Right lobe of liver (tissue), 6 donors: Measurements from ENCODE around the gene TMEM236. TPM values are rescaled to one million over a fixed set of nuclear protein-coding genes. Genes with fewer than 3 reads are reported as not detected.

Source experiments
- ATAC-seq, 4 donors: fragments of 200-7000 bp; cut with Tn5 transposase; one replicate each; pipeline ENCODE4 v1.9.1; 2020; ENCODE audit warnings: mild to moderate bottlenecking in 4 of 4, moderate library complexity in 4 of 4
- DNase-seq, 3 donors: peaks; one replicate each; pipeline ENCODE4 v3.0.0-alpha.2; 2020
- H3K27ac ChIP-seq, 3 donors: fragments of 200-600 bp; one replicate each; pipeline ENCODE4 v1.8.0; 2022
- H3K27me3 ChIP-seq, 2 donors: fragments of 200-600 bp; one replicate each; pipeline ENCODE4 v1.8.0; 2022
- H3K36me3 ChIP-seq, 4 donors: fragments of 200-600 bp; sonication (generic) in 1 of 4; one replicate each; pipeline versions ENCODE4 v1.5.1 to v1.8.0; 2017 to 2022; ENCODE audit warnings: control low read depth in 1 of 4
- H3K4me1 ChIP-seq, 4 donors: fragments of 200-600 bp; sonication (generic) in 1 of 4; one replicate each; pipeline versions ENCODE4 v1.5.1 to v1.8.0; 2017 to 2022; ENCODE audit warnings: control low read depth in 1 of 4
- H3K4me3 ChIP-seq, 3 donors: fragments of 200-600 bp; one replicate each; pipeline ENCODE4 v1.8.0; 2022
- H3K9me3 ChIP-seq, 4 donors: fragments of 200-600 bp; sonication (generic) in 1 of 4; one replicate each; pipeline versions ENCODE4 v1.5.1 to v1.8.0; 2017 to 2022; ENCODE audit warnings: control low read depth in 1 of 4
- POLR2A ChIP-seq: fragments of 450-650 bp; IDR thresholded peaks from one replicate; pipeline ENCODE4 v1.6.1; 2017; ENCODE audit warnings: antibody characterized with exemption, mild to moderate bottlenecking
- WGBS: methylation state at CpG from one replicate; pipeline ENCODE4 v1.1.6; 2018; ENCODE audit warnings: low coverage, low lambda C conversion rate; ENCODE audit not compliant: insufficient coverage; ENCODE audit errors: missing lambda C conversion rate; 5-methylcytosine and 5-hydroxymethylcytosine counted together
- intact Hi-C, 2 donors: fragments of 100-400 bp; cut with DNase I; formaldehyde crosslinking; loops; one replicate each; pipeline versions ENCODE4 v1.11.2 to v1.14.1; 2022
- total RNA-seq, 6 experiments: library from RNA; depleted of rRNA in 2 of 6; stranded (reverse); fragments of >200 nt in 2 of 6; fragmentation: NEBNext Ultra II Directional in 3 of 6; extraction: Animal tissue kit (Norgen Biotek cat#: 25700) in 3 of 6; gene quantifications; one replicate each; pipeline versions ENCODE4 v1.1.0 to v1.2.4, GENCODE V29; 2016 to 2023
- TF ChIP-seq, protein P1 (sequence below), 4 donors: fragments of 200-600 bp in 3 of 4; fragments of 450-650 bp in 1 of 4; IDR thresholded peaks; one replicate each; pipeline versions ENCODE4 v1.5.1 to v1.8.0; 2016 to 2022; ENCODE audit warnings: antibody characterized with exemption in 4 of 4, mild to moderate bottlenecking in 2 of 4
- donor health status: DM: no; HTN: yes; CAD: no.
- donor health status: DM: no; HTN: no; CAD: no.
- donor health status: DM: no; HTN: no; CAD: no.
- donor health status: DM: no; HTN: yes; CAD: no.
- donor health status: DM: no; HTN: yes; CAD: no.

The TMEM236 gene
- total RNA-seq, 6 experiments from 2014 or later: 0.06 to 0.20 (median 0.13) TPM

- DNase-seq (no peak), ATAC-seq (no peak)
- TF ChIP-seq, protein P1, sequence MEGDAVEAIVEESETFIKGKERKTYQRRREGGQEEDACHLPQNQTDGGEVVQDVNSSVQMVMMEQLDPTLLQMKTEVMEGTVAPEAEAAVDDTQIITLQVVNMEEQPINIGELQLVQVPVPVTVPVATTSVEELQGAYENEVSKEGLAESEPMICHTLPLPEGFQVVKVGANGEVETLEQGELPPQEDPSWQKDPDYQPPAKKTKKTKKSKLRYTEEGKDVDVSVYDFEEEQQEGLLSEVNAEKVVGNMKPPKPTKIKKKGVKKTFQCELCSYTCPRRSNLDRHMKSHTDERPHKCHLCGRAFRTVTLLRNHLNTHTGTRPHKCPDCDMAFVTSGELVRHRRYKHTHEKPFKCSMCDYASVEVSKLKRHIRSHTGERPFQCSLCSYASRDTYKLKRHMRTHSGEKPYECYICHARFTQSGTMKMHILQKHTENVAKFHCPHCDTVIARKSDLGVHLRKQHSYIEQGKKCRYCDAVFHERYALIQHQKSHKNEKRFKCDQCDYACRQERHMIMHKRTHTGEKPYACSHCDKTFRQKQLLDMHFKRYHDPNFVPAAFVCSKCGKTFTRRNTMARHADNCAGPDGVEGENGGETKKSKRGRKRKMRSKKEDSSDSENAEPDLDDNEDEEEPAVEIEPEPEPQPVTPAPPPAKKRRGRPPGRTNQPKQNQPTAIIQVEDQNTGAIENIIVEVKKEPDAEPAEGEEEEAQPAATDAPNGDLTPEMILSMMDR (IDR thresholded peaks at IDR 0.05): no peak
- TF ChIP-seq POLR2A: no peak
- intact Hi-C loops: no loop called here
- Histone ChIP-seq H3K9me3 (no peaks in the 10 kb centered on the region), H3K4me3 (no peak overlapping the region), H3K27ac (no peak overlapping the region), H3K4me1 (no peaks in the 10 kb centered on the region), H3K36me3 (no peaks in the 10 kb centered on the region), H3K27me3 (no peaks in the 10 kb centered on the region)
- 89% methylated on average over 6 of the region's 7 CpGs for WGBS
Observed at GRCh38 chr10:17725703-17726102, 26.3 kb upstream of the TMEM236 start.

GRCh38 chr10:17729630-17730029, 22.4 kb upstream of the TMEM236 start:
- Histone ChIP-seq H3K4me1 (no peaks in the 10 kb centered on the region), H3K9me3 (no peaks in the 10 kb centered on the region), H3K36me3 (no peaks in the 10 kb centered on the region), H3K27me3 (no peaks in the 10 kb centered on the region), H3K4me3 (no peak overlapping the region), H3K27ac (no peak overlapping the region)
- intact Hi-C loops: loop anchor here (10.0 kb wide), 2 partner anchors 115 to 125 kb away; partner anchors contain the start of gene HACD1 (in 1 of the 2)
- 95% methylated on average over 6 of the region's 6 CpGs for WGBS
- TF ChIP-seq, protein P1 (IDR thresholded peaks at IDR 0.05): no peak
- no peak for TF ChIP-seq POLR2A
- DNase-seq (no peak), ATAC-seq (no peak)

DNA sequence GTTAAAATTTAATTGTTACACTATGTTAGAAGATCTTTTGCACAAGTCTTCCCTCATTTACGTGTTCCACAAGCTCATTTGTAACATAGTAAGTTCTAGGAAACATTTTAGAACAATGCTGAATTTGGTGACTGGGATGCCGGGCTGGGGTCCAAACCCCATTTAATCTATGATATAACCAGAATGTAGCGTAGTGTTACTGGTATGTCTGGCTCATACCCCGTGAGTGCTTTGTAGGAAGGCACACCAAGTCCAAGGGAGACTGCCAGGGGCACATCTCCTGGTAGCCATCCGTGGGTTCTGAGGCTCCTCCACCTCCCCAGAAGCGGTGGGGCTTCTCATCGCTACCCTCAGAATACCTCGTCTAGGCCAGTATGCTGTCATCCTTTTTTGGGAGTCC, 21.3 kb upstream of the TMEM236 start:
- intact Hi-C loops: loop anchor here (10.0 kb wide), 2 partner anchors 116 to 126 kb away; partner anchors contain the start of gene HACD1 (in 1 of the 2)
- WGBS: 70% methylated on average over 5 of the region's 8 CpGs
- TF ChIP-seq, protein P1 (IDR thresholded peaks at IDR 0.05): no peak
- TF ChIP-seq POLR2A: no peak
- Histone ChIP-seq H3K4me1 (no peaks in the 10 kb centered on the region), H3K27ac (no peak overlapping the region), H3K27me3 (no peaks in the 10 kb centered on the region), H3K9me3 (no peaks in the 10 kb centered on the region), H3K4me3 (no peak overlapping the region), H3K36me3 (no peaks in the 10 kb centered on the region)
- DNase-seq: no peak
- peak in 1 of 4 donors; percentile 22 for ATAC-seq

- no peak for TF ChIP-seq POLR2A
- TF ChIP-seq, protein P1 (IDR thresholded peaks at IDR 0.05): no peak
- Histone ChIP-seq H3K27ac (no peak overlapping the region), H3K27me3 (no peaks in the 10 kb centered on the region), H3K4me3 (no peak overlapping the region), H3K9me3 (no peaks in the 10 kb centered on the region), H3K4me1 (no peaks in the 10 kb centered on the region), H3K36me3 (no peaks in the 10 kb centered on the region)
- intact Hi-C loops: loop anchor here (10.0 kb wide), 2 partner anchors 117 to 127 kb away; partner anchors contain the start of gene HACD1 (in 1 of the 2)
- 56% methylated on average over 4 of the region's 4 CpGs for WGBS
- ATAC-seq: no peak
- DNase-seq: no peak
Observed at GRCh38 chr10:17731331-17732020, 20.5 kb upstream of the TMEM236 start.
